SK-N-SH treated with all-trans-retinoic acid at 6 μM for 48 hours (cell line): ENCODE results near the gene KCNIP1.
A peak's percentile ranks its signal among the peaks of the same experiment; 100 is the strongest.

ENCODE experiments used
- ATAC-seq: fragments of 200-7000 bp; cut with Tn5 transposase; 3 replicates; pipeline ENCODE4 v1.9.1; 2020; ENCODE audit warnings: mild to moderate bottlenecking, moderate library complexity
- ARNTL ChIP-seq: fragments of 450-650 bp; formaldehyde crosslinking; IDR thresholded peaks from 2 replicates; pipeline ENCODE4 v1.5.0; 2020; ENCODE audit warnings: low read depth, mild to moderate bottlenecking, moderate library complexity, borderline replicate concordance
- BACH2 ChIP-seq: fragments of 250-450 bp; sonication (Bioruptor Pico); IDR thresholded peaks from 2 replicates; pipeline ENCODE4 v1.9.0; 2021; ENCODE audit warnings: mild to moderate bottlenecking, borderline replicate concordance
- CSDC2 ChIP-seq: fragments of 250-450 bp; sonication (Bioruptor Pico); IDR thresholded peaks from 2 replicates; pipeline ENCODE4 v1.5.0; 2020; ENCODE audit warnings: mild to moderate bottlenecking, moderate library complexity
- ISL1 ChIP-seq: fragments of 250-450 bp; sonication (Bioruptor Pico); IDR thresholded peaks from 2 replicates; pipeline ENCODE4 v2.1.2; 2022; ENCODE audit warnings: mild to moderate bottlenecking, moderate library complexity
- PPARA ChIP-seq: fragments of 250-450 bp; sonication (Bioruptor Pico); IDR thresholded peaks from 2 replicates; pipeline ENCODE4 v1.5.0; 2020; ENCODE audit warnings: mild to moderate bottlenecking, borderline replicate concordance
- RARB ChIP-seq: fragments of 250-450 bp; sonication (Bioruptor Pico); IDR thresholded peaks from 2 replicates; pipeline ENCODE4 v1.8.0; 2021; ENCODE audit warnings: mild to moderate bottlenecking, moderate library complexity
- SNAI2 ChIP-seq: fragments of 250-450 bp; sonication (Bioruptor Pico); IDR thresholded peaks from 2 replicates; pipeline ENCODE4 v1.5.0; 2020; ENCODE audit warnings: mild to moderate bottlenecking, moderate library complexity
- TCF4 ChIP-seq: fragments of 250-450 bp; sonication (Bioruptor Pico); IDR thresholded peaks from 2 replicates; pipeline ENCODE4 v1.8.0; 2021; ENCODE audit warnings: mild to moderate bottlenecking, moderate library complexity, borderline replicate concordance
- TOX ChIP-seq: fragments of 250-450 bp; sonication (Bioruptor Pico); IDR thresholded peaks from 2 replicates; pipeline ENCODE4 v1.8.0; 2021; ENCODE audit warnings: mild to moderate bottlenecking, moderate library complexity, borderline replicate concordance
- ZC3H10 ChIP-seq: fragments of 250-450 bp; sonication (Bioruptor Pico); IDR thresholded peaks from 2 replicates; pipeline ENCODE4 v1.5.1; 2021; ENCODE audit warnings: mild to moderate bottlenecking, moderate library complexity
- ZFP3 ChIP-seq: fragments of 250-450 bp; sonication (Bioruptor Pico); IDR thresholded peaks from 2 replicates; pipeline ENCODE4 v1.5.0; 2020; ENCODE audit warnings: mild to moderate bottlenecking, moderate library complexity
- ZFP30 ChIP-seq: fragments of 450-650 bp; formaldehyde crosslinking; IDR thresholded peaks from 2 replicates; pipeline ENCODE4 v1.5.0; 2022; ENCODE audit warnings: mild to moderate bottlenecking, moderate library complexity
- ZNF565 ChIP-seq: fragments of 450-650 bp; formaldehyde crosslinking; conservative IDR thresholded peaks from 2 replicates; pipeline ENCODE4 v1.5.0; 2020; ENCODE audit warnings: low read depth, mild to moderate bottlenecking, moderate library complexity
- ZNF70 ChIP-seq: fragments of 450-650 bp; formaldehyde crosslinking; IDR thresholded peaks from 2 replicates; pipeline ENCODE4 v1.5.0; 2020; ENCODE audit warnings: mild to moderate bottlenecking, moderate library complexity
- ZNF8 ChIP-seq: fragments of 450-650 bp; formaldehyde crosslinking; IDR thresholded peaks from 2 replicates; pipeline ENCODE4 v1.5.0; 2020; ENCODE audit warnings: mild to moderate bottlenecking, moderate library complexity
- TF ChIP-seq, protein P1 (sequence below): fragments of 250-450 bp; sonication (Bioruptor Pico); IDR thresholded peaks from 2 replicates; pipeline ENCODE4 v1.5.1; 2021; ENCODE audit warnings: mild to moderate bottlenecking, moderate library complexity
- TF ChIP-seq, protein P2 (sequence below): fragments of 250-450 bp; sonication (Bioruptor Pico); IDR thresholded peaks from 2 replicates; pipeline ENCODE4 v1.5.1; 2020; ENCODE audit warnings: low read depth, mild to moderate bottlenecking, moderate library complexity
- TF ChIP-seq, protein P3 (sequence below): fragments of 250-450 bp; sonication (Bioruptor Pico); IDR thresholded peaks from 2 replicates; pipeline ENCODE4 v1.8.0; 2021; ENCODE audit warnings: low read depth, mild to moderate bottlenecking, moderate library complexity, borderline replicate concordance
- TF ChIP-seq, protein P4 (sequence below): fragments of 250-450 bp; sonication (Bioruptor Pico); IDR thresholded peaks from 2 replicates; pipeline ENCODE4 v1.5.0; 2020; ENCODE audit warnings: mild to moderate bottlenecking, moderate library complexity
- TF ChIP-seq, protein P5 (sequence below): fragments of 250-450 bp; sonication (Bioruptor Pico); IDR thresholded peaks from 2 replicates; pipeline ENCODE4 v1.8.0; 2020; ENCODE audit warnings: mild to moderate bottlenecking, moderate library complexity, borderline replicate concordance

KCNIP1 gene

DNA sequence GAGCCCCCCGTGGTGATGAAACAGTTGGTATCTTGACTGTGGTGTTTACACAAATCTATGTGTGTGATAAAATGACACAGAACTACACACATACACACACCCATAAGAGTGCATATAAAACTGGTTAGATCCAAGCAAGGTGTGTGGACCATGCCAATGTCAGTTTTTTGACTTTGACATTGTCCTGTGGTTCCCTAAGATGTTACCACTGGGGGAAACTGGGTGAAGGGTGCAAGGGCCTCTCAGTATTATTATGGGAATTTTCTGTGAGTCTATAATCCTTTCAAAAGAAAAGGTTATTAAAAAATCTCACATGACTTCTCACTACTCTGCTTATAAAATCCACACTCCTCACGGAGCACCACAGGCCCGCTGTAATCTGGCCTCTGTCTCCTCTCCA lies 13.4 kb upstream of the KCNIP1 start:
- TF ChIP-seq, protein P1, sequence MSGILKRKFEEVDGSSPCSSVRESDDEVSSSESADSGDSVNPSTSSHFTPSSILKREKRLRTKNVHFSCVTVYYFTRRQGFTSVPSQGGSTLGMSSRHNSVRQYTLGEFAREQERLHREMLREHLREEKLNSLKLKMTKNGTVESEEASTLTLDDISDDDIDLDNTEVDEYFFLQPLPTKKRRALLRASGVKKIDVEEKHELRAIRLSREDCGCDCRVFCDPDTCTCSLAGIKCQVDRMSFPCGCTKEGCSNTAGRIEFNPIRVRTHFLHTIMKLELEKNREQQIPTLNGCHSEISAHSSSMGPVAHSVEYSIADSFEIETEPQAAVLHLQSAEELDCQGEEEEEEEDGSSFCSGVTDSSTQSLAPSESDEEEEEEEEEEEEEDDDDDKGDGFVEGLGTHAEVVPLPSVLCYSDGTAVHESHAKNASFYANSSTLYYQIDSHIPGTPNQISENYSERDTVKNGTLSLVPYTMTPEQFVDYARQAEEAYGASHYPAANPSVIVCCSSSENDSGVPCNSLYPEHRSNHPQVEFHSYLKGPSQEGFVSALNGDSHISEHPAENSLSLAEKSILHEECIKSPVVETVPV (CRISPR knock-in tag), result no peak
- TF ChIP-seq ZFP30 (no peak), ZFP3 (no peak), RARB (CRISPR knock-in tag) (no peak), ZNF8 (CRISPR knock-in tag) (no peak), TOX (CRISPR knock-in tag) (no peak), SNAI2 (no peak), ZC3H10 (CRISPR knock-in tag) (no peak), PPARA (no peak), ISL1 (CRISPR knock-in tag) (no peak), CSDC2 (CRISPR knock-in tag) (no peak), TCF4 (CRISPR knock-in tag) (no peak), ZNF565 (CRISPR knock-in tag) (no peak), ARNTL (CRISPR knock-in tag) (no peak), ZNF70 (CRISPR knock-in tag) (no peak)
- TF ChIP-seq, protein P2, sequence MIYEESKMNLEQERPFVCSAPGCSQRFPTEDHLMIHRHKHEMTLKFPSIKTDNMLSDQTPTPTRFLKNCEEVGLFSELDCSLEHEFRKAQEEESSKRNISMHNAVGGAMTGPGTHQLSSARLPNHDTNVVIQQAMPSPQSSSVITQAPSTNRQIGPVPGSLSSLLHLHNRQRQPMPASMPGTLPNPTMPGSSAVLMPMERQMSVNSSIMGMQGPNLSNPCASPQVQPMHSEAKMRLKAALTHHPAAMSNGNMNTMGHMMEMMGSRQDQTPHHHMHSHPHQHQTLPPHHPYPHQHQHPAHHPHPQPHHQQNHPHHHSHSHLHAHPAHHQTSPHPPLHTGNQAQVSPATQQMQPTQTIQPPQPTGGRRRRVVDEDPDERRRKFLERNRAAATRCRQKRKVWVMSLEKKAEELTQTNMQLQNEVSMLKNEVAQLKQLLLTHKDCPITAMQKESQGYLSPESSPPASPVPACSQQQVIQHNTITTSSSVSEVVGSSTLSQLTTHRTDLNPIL (CRISPR knock-in tag), result no peak
- TF ChIP-seq, protein P3, sequence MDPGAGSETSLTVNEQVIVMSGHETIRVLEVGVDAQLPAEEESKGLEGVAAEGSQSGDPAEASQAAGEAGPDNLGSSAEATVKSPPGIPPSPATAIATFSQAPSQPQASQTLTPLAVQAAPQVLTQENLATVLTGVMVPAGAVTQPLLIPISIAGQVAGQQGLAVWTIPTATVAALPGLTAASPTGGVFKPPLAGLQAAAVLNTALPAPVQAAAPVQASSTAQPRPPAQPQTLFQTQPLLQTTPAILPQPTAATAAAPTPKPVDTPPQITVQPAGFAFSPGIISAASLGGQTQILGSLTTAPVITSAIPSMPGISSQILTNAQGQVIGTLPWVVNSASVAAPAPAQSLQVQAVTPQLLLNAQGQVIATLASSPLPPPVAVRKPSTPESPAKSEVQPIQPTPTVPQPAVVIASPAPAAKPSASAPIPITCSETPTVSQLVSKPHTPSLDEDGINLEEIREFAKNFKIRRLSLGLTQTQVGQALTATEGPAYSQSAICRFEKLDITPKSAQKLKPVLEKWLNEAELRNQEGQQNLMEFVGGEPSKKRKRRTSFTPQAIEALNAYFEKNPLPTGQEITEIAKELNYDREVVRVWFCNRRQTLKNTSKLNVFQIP (CRISPR knock-in tag), result no peak
- no peak for ATAC-seq

DNA sequence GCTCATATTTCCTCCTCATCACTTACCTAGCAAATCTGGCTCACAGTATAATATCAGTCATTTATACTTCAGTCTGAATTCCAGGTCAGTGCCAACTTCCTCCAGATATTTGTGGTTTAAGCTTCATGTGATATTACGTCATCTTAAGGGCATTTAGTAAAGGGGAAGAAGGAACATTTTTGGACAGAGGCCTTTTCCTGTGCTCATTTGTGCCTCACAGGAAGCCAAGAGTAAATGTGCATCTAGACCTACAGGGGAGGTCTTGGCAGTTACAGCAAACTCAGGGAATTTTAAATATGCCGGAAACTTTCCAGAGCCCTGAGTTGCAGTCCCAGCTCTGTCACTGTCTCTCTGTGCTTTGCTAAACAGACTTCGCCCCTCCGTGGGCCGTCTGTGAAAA lies 12.3 kb upstream of the KCNIP1 start:
- no peak for TF ChIP-seq ZC3H10 (CRISPR knock-in tag)
- TF ChIP-seq, protein P2 (CRISPR knock-in tag), result peak; percentile 21; the same call in 1 of the 2 replicates
- TF ChIP-seq ISL1 (CRISPR knock-in tag), result peak; percentile 40; the same call in 1 of the 2 replicates
- ATAC-seq, result peak; percentile 88

DNA sequence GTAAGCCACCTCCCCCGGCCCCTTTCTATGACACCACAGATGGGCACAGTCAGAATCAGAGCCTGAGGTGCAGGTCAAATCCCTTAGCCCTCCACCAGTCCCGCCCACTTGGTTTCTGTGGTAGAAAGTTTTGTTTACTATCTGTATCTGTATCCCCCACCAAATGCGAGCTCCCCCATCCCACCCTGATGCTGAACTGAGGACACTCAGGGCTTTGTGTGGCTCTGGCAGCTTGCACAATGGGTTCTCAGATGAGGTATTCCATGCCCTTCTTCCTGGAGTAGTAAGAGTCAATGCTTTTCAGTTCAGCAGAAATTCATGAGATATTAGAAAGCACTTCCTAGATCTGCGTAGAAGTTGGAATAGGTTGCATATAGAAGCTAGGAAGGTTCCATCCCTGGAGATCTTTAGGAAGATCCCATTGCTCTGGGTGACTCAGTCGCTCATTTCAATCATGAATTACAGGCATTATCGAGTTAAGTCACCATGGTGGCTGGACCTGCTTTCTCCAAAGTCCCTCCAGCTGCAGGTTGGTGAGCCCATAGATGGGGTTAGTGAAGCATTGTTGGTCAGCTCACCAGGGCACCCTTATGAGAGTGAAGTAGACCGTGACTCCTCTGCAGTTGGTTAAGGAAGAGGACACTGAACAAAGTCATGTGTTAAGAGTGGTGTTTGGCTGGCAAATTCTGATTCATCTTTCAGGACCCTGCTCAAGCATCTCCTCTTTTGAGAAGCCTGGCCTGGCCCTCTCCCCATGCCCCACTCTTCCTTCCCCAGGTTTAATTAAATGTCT lies 10.6 kb upstream of the KCNIP1 start:
- TF ChIP-seq ARNTL (CRISPR knock-in tag) (no peak), SNAI2 (no peak), BACH2 (CRISPR knock-in tag) (no peak), ZNF8 (CRISPR knock-in tag) (no peak)
- TF ChIP-seq, protein P4, sequence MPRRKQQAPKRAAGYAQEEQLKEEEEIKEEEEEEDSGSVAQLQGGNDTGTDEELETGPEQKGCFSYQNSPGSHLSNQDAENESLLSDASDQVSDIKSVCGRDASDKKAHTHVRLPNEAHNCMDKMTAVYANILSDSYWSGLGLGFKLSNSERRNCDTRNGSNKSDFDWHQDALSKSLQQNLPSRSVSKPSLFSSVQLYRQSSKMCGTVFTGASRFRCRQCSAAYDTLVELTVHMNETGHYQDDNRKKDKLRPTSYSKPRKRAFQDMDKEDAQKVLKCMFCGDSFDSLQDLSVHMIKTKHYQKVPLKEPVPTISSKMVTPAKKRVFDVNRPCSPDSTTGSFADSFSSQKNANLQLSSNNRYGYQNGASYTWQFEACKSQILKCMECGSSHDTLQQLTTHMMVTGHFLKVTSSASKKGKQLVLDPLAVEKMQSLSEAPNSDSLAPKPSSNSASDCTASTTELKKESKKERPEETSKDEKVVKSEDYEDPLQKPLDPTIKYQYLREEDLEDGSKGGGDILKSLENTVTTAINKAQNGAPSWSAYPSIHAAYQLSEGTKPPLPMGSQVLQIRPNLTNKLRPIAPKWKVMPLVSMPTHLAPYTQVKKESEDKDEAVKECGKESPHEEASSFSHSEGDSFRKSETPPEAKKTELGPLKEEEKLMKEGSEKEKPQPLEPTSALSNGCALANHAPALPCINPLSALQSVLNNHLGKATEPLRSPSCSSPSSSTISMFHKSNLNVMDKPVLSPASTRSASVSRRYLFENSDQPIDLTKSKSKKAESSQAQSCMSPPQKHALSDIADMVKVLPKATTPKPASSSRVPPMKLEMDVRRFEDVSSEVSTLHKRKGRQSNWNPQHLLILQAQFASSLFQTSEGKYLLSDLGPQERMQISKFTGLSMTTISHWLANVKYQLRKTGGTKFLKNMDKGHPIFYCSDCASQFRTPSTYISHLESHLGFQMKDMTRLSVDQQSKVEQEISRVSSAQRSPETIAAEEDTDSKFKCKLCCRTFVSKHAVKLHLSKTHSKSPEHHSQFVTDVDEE, result no peak
- TF ChIP-seq, protein P5, sequence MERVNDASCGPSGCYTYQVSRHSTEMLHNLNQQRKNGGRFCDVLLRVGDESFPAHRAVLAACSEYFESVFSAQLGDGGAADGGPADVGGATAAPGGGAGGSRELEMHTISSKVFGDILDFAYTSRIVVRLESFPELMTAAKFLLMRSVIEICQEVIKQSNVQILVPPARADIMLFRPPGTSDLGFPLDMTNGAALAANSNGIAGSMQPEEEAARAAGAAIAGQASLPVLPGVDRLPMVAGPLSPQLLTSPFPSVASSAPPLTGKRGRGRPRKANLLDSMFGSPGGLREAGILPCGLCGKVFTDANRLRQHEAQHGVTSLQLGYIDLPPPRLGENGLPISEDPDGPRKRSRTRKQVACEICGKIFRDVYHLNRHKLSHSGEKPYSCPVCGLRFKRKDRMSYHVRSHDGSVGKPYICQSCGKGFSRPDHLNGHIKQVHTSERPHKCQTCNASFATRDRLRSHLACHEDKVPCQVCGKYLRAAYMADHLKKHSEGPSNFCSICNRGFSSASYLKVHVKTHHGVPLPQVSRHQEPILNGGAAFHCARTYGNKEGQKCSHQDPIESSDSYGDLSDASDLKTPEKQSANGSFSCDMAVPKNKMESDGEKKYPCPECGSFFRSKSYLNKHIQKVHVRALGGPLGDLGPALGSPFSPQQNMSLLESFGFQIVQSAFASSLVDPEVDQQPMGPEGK (CRISPR knock-in tag), result no peak
- ATAC-seq, result no peak
